H1 (cell line): Measurements from ENCODE around the gene FNDC5. TPM values are rescaled to one million over a fixed set of nuclear protein-coding genes. Genes with fewer than 3 reads are reported as not detected.
A peak's percentile ranks its signal among the peaks of the same experiment; 100 is the strongest.

ENCODE experiments used
- KDM4A ChIP-seq: IDR thresholded peaks from one replicate; pipeline ENCODE4 v1.7.1; 2012; ENCODE audit warnings: low read depth, mild to moderate bottlenecking, moderate library complexity, low read length, inconsistent platforms; ENCODE audit not compliant: severe bottlenecking
- PHF8 ChIP-seq: fragments of 200-600 bp; sonication (generic); conservative IDR thresholded peaks from 2 replicates; pipeline ENCODE4 v1.7.1; 2012; ENCODE audit warnings: low read depth, mild to moderate bottlenecking, inconsistent platforms, low read length, moderate library complexity
- POLR2AphosphoS5 ChIP-seq: IDR thresholded peaks from 2 replicates; pipeline ENCODE4 v1.6.1; 2011; ENCODE audit warnings: low read depth, low read length
- RBBP5 ChIP-seq: IDR thresholded peaks from 2 replicates; pipeline ENCODE4 v1.7.1; 2012; ENCODE audit warnings: low read depth, mild to moderate bottlenecking, inconsistent platforms, low read length, moderate library complexity, borderline replicate concordance
- SP1 ChIP-seq: IDR thresholded peaks from 2 replicates; pipeline ENCODE4 v1.6.1; 2011; ENCODE audit warnings: low read depth, low read length
- TAF7 ChIP-seq: optimal IDR thresholded peaks from 2 replicates; pipeline ENCODE3; 2011; ENCODE audit warnings: low read depth, mild to moderate bottlenecking, inconsistent platforms, low read length, moderate library complexity, borderline replicate concordance
- polyA plus RNA-seq, 7 experiments: library from polyadenylated mRNA; depleted of rRNA in 3 of 7; stranded (reverse) in 5 of 7; unstranded in 2 of 7; fragments of >200 nt in 5 of 7; fragments of 200-250 nt in 2 of 7; gene quantifications; 1 replicate in 5 of 7; 2 replicates in 1 of 7; 4 replicates in 1 of 7; pipeline versions ENCODE4 v1.2.1 to v1.2.3, GENCODE V29; 2011 to 2013; ENCODE audit warnings: missing spikeins in 2 of 7, mixed read lengths in 2 of 7
- total RNA-seq: library from RNA; stranded (reverse); fragmentation: NEBNext Ultra II Directional; extraction: Animal tissue kit (Norgen Biotek cat#: 25700); gene quantifications from 2 replicates; pipeline ENCODE4 v1.2.1, GENCODE V29; 2021
- TF ChIP-seq, protein P1 (sequence below): fragments of 300-600 bp; sonication (generic); IDR thresholded peaks from 2 replicates; pipeline ENCODE4 v1.7.1; 2012; ENCODE audit warnings: low read length, moderate library complexity, mild to moderate bottlenecking, inconsistent platforms; ENCODE audit not compliant: insufficient replicate concordance

FNDC5 gene
- total and polyA plus RNA-seq, 2 of the 8 experiments (the other 6 are each of a cell fraction or from before 2014, with no cell fraction given): 1.8 to 2.0 TPM

GRCh38 chr1:32893198-32894018 is 22.7 kb upstream of the FNDC5 start (continued):
- TF ChIP-seq, protein P1, sequence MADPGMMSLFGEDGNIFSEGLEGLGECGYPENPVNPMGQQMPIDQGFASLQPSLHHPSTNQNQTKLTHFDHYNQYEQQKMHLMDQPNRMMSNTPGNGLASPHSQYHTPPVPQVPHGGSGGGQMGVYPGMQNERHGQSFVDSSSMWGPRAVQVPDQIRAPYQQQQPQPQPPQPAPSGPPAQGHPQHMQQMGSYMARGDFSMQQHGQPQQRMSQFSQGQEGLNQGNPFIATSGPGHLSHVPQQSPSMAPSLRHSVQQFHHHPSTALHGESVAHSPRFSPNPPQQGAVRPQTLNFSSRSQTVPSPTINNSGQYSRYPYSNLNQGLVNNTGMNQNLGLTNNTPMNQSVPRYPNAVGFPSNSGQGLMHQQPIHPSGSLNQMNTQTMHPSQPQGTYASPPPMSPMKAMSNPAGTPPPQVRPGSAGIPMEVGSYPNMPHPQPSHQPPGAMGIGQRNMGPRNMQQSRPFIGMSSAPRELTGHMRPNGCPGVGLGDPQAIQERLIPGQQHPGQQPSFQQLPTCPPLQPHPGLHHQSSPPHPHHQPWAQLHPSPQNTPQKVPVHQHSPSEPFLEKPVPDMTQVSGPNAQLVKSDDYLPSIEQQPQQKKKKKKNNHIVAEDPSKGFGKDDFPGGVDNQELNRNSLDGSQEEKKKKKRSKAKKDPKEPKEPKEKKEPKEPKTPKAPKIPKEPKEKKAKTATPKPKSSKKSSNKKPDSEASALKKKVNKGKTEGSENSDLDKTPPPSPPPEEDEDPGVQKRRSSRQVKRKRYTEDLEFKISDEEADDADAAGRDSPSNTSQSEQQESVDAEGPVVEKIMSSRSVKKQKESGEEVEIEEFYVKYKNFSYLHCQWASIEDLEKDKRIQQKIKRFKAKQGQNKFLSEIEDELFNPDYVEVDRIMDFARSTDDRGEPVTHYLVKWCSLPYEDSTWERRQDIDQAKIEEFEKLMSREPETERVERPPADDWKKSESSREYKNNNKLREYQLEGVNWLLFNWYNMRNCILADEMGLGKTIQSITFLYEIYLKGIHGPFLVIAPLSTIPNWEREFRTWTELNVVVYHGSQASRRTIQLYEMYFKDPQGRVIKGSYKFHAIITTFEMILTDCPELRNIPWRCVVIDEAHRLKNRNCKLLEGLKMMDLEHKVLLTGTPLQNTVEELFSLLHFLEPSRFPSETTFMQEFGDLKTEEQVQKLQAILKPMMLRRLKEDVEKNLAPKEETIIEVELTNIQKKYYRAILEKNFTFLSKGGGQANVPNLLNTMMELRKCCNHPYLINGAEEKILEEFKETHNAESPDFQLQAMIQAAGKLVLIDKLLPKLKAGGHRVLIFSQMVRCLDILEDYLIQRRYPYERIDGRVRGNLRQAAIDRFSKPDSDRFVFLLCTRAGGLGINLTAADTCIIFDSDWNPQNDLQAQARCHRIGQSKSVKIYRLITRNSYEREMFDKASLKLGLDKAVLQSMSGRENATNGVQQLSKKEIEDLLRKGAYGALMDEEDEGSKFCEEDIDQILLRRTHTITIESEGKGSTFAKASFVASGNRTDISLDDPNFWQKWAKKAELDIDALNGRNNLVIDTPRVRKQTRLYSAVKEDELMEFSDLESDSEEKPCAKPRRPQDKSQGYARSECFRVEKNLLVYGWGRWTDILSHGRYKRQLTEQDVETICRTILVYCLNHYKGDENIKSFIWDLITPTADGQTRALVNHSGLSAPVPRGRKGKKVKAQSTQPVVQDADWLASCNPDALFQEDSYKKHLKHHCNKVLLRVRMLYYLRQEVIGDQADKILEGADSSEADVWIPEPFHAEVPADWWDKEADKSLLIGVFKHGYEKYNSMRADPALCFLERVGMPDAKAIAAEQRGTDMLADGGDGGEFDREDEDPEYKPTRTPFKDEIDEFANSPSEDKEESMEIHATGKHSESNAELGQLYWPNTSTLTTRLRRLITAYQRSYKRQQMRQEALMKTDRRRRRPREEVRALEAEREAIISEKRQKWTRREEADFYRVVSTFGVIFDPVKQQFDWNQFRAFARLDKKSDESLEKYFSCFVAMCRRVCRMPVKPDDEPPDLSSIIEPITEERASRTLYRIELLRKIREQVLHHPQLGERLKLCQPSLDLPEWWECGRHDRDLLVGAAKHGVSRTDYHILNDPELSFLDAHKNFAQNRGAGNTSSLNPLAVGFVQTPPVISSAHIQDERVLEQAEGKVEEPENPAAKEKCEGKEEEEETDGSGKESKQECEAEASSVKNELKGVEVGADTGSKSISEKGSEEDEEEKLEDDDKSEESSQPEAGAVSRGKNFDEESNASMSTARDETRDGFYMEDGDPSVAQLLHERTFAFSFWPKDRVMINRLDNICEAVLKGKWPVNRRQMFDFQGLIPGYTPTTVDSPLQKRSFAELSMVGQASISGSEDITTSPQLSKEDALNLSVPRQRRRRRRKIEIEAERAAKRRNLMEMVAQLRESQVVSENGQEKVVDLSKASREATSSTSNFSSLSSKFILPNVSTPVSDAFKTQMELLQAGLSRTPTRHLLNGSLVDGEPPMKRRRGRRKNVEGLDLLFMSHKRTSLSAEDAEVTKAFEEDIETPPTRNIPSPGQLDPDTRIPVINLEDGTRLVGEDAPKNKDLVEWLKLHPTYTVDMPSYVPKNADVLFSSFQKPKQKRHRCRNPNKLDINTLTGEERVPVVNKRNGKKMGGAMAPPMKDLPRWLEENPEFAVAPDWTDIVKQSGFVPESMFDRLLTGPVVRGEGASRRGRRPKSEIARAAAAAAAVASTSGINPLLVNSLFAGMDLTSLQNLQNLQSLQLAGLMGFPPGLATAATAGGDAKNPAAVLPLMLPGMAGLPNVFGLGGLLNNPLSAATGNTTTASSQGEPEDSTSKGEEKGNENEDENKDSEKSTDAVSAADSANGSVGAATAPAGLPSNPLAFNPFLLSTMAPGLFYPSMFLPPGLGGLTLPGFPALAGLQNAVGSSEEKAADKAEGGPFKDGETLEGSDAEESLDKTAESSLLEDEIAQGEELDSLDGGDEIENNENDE: no peak
- TF ChIP-seq KDM4A (peak; percentile 73), SP1 (no peak), PHF8 (peak; percentile 47), POLR2AphosphoS5 (0 out of 2 replicates have a peak, but pooled peaks have one; percentile 22), TAF7 (peak; percentile 1), RBBP5 (peak; percentile 43; the same call in 1 of the 2 replicates)
